ENCODE results near the gene LMO2. TPM values are rescaled to one million over a fixed set of nuclear protein-coding genes. Genes with fewer than 3 reads are reported as not detected.
"Not testable (repeated sequence)": the region's sequence is repeated elsewhere in the genome, so short reads cannot be mapped to it uniquely, and the experiment has no call there.

The LMO2 gene
- polyA plus RNA-seq, 3 donors = 26.9 to 33.3 (median 27.3) TPM

DNA sequence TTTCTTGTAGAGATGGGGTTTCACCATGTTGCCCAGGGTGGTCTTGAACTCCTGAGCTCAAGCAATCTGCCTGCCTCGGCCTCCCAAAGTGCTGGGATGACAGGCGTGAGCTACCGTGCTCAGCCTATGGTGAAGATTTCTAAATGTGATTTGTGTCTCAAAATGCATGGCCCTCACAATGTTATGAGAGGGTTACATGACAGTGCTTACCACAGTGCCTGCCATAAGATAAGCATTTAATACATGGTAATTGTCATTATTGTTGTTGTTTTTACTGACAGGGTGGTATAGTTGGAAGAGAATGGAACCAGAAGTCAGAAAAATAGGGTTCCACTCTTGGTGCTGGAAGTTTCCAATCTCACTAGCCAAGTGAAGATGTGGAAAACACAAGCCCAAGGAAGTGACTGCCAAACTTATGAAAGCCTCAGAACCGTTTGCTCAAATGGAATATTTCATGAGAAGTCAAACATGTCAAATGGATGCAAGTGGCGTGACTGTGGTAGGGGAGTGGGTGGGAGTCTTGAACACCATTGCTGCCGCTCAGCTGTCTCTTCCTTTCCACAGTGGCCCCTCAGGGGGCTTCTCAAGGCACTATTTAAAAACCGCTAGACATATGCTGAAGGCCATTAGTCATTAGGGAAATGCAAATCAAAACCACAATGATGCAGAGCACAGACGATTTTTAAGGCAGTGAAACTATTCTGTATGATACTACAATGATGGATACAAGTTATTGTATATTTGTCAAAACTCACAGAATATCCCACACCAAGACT, 29.1 kb upstream of the LMO2 start:
- no peak for DNase-seq

DNA sequence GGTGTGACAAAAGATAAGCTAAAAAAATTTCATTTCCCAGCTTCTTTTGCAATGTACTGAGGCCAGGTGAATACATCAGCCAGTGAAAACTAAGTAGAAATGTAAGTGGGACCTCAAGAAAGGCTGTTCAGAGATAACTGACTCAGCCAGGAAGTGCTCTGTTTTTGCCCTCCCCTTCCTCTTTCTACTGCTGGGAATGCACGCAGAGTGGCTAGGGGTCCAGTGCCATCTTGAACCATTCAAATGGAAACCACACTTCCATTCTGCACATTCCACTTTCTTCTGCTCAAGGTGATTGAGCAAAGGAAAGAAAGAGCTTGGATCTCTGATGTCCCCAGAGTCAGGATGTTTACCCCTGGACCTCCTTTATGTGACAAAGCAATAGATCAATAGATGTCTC, 27.8 kb upstream of the LMO2 start:
- no peak for DNase-seq

DNA sequence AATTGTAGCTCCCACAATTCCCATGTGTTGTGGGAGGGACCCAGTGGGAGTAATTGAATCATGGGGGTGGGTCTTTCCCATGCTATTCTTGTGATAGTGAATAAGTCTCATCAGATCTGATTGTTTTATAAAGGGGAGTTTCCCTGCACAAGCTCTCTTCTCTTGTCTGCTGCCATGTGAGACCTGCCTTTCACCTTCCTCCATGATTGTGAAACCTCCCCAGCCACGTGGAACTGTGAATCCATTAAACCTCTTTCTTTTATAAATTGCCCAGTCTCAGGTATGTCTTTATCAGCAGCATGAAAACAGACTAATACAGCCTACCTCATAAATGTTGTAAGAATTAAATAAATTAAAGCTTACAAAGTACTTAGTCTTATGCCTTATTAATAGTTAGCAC, 25.5 kb upstream of the LMO2 start:
- DNase-seq = not testable (repeated sequence)

GRCh38 chr11:33916736-33917135, 24.9 kb upstream of the LMO2 start:
- no peak for DNase-seq

GRCh38 chr11:33915526-33915925, 23.6 kb upstream of the LMO2 start:
- DNase-seq = no peak

DNA sequence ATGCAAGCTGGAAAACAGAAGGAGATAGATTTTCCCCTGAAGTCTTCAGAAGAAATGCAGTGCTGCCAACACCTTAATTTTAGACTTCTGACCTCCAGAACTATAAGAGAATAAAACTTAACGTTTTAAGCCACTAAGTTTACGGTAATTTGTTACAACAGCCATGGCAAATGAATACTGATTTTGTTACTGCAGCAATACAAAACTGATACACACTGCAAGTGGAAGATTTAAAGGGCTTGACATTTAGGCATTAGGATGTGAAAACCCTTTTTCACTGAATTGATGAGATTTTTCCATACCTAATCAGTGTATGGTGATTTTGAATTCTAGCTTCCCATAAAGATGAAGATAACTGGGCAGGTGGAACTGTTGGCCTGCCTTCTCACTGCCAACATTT, 22.1 kb upstream of the LMO2 start:
- no peak for DNase-seq

DNA sequence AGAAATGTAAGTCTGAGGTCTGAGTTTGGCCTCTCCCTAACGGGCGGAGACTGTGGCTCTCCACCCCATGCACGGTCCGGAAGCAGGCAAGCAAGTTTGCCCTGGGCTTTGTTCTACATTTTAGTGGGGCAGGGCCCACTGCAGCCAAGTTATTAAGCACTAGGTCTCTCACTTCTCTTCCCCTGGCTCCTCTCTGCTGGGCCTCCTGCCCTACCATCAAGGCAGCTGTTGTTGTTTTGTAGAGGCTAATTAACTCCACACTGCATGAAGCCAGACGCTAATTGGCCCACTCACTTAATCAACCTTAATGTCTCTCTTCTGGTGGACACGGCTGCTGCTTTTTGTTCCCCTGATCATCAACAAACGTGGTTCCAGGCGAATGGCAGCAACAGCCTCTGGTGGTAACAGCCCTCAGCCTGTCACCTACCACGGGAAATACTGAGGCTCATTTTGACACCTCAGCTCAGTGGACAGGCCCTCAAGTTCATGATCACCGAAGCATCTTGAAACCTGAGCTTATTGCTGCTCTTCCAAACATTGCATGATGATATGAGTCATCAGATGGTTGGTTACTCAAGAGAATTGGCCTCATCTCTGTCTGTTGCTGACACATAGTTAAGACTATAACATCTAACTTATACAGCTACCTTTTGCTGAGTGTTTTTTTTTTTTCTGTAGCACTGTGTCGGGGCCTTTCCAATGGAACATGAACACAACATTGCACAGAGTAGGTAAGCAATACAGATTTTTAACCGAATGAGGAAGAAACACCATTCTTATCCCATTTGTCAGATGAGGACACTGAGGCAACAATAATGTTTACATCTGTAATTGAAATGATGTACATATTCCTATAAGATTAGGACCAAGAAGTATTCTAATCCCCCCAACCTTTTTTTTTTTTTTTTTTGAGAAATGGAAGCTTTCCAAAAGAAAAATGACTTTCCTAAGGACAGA, 20.8 kb upstream of the LMO2 start:
- DNase-seq = no peak

DNA sequence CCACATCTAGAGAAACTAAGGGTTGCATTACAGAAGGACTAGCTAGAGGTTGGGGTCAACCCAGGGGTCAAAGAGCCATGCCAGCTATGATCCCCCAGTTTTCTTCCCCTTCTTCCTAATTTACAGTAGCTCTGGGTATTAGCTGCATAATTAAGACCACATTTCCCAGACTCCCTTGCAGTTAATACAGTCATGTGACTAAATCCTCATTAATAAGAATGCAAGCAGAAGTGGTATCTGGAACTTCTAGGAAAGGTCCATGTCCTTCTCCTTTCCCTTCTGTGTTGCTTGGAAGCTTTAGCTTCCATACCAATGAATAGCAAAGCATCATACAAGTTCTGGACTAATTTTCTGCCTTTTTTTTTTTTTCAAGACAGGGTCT, 19.1 kb upstream of the LMO2 start:
- no peak for DNase-seq

DNA sequence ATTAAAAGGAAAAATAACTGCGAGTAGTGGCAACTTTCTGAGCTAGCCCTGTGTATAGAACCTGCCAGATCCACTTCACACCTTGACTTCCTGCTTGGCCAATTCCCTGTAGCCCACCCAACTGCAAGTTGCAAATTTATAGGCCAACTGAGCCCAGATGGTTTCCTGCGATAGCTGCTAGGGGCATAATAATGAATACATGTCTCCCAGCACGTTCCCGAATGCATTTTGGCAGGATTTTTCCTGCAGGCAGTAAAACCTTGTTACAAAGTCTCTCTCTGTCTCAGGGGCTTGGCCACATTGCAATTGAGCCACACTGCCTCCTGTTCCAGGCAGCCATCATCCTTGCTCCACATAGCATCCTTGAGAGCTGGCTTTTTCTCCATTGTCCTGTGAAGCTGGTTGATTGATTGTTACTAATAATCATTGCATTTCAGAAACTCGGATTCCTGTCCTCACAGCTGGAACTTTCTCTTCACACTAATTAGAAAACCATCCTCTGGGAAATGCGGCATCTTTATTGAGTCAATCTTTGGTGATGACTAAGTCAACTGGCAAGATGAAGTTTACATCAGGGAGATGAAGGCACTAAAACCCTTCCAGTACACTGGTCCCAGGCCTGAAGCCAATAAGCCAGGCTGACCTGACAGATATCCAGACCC, 18.6 kb upstream of the LMO2 start:
- DNase-seq = no peak

- no peak for DNase-seq
Observed at GRCh38 chr11:33909552-33909951, 17.7 kb upstream of the LMO2 start.

- DNase-seq = no peak
Observed at GRCh38 chr11:33909150-33909549, 17.3 kb upstream of the LMO2 start.

- DNase-seq = no peak
Observed at GRCh38 chr11:33907421-33907820, 15.5 kb upstream of the LMO2 start.

GRCh38 chr11:33906484-33907186, 14.8 kb upstream of the LMO2 start:
- no peak for DNase-seq

GRCh38 chr11:33904102-33904501, 12.2 kb upstream of the LMO2 start:
- DNase-seq = no peak

DNA sequence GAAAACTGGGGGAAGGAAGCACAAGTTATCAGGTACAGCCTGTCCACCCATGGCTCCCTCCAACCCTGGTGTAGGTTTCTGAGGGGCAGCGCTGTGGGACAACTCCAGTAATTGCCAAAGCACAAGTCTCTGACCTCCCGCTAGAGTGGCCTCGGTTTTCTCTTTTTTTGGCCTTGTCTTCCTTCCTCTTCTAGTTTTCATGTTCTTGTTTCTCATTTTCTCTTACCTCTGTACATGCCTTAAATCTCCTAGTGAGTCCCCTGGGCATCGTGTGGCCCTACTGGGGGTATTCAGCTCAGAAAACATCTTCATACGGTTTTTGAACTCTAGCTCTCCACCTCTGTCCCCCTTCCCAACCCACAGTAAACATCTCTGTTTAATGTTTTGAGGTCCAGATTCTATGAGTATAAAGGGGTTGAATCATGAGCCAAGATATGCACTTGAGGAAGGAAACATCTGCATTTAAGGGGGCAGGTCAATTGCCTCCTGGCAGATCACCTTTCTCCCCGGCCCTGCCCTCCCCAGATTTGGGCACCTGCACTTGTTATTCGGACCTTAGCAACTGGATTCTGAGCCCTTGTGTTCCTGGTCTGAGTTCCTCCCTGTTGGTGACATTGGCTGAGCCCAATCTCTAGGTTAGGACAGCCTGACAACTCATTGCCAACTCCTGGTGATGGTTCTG, 8.4 kb upstream of the LMO2 start:
- DNase-seq = no peak

GRCh38 chr11:33899400-33900037, 7.6 kb upstream of the LMO2 start:
- DNase-seq = no peak

DNA sequence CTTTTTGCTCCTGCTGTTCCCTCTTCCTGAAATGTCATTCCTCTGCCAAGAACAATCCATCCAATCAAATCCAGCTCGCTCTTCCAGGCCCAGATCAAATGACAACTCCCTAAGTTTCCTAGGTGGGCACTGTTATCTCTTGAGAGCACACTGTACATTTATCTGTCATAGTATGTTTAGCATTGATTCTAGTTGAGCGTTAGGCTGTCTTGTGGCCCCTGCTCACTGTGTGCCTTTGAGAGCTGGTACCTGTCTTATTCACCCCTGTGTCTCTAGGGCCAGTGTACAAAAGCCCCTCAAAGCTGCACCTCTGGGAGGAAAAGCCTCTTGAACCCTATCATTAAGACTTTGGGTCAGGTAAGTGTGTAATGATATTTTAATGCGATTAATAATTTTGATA, 7.1 kb upstream of the LMO2 start:
- DNase-seq = no peak

DNA sequence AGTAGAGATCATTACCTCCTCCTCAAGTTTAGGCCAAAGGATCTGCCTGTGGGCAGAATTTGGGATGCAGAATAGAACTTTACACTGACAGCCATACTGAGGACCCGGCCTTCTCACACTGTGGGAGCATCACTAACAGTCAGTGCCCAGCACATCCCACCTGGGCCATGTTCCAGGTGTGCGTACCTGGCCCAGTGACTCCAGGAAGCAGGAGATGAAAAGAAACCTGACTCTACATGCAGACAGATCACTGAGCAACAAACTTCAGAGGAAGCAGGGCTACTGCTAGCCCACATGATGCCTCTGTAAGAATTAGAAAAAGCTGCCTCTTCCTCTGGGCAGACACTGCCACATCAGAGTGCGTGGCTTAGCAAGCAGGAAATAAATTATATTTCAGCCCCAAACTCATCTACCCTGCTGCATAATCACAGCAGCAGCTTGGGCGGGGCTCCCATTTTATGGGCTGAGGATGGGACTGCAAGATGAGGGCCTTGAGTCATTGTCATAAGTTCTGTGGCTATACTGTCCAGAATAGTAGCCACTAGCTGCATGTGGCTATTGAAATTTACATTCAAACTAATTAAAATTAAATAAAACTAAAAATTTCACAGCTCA, 6.0 kb upstream of the LMO2 start:
- no peak for DNase-seq

DNA sequence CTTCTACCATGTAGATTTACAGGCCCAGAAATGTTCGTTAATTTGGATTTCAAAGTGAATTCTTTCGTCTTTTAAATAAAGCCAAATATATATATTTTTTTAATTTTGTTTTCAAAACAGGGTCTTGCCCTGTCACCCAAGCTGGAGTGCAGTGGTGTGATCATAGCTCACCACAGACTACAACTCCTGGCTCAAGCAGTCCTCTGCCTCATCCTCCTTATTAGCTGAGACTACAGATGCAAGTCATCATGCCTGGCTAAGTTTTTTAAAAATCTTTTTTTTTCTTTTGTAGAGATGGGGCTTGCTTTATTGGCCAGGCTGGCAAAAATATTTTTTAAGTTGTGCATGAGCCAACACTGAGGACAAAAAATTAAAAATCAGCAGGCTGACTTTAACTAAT, 5.0 kb upstream of the LMO2 start:
- no peak for DNase-seq

GRCh38 chr11:33895752-33896137, 3.9 kb upstream of the LMO2 start:
- no peak for DNase-seq

- no peak for DNase-seq
Observed at GRCh38 chr11:33894398-33894746, 2.5 kb upstream of the LMO2 start.
